ENCODE results near the gene RUNX1.

RUNX1 gene

GRCh38 chr21:34743831-34744230 lies 305.3 kb downstream of the RUNX1 start:
- no peak overlapping the region for H3K27ac ChIP-seq (ENCODE audit: low read length)
- no peaks in the 10 kb centered on the region for H3K36me3 ChIP-seq (replicated peaks; ENCODE audit: low read depth, low read length)
- H2AFZ ChIP-seq (ENCODE audit: low read depth, low read length): no peak overlapping the region
- H4K20me1 ChIP-seq (ENCODE audit: insufficient read depth, low read length): no peaks in the 10 kb centered on the region
- no peaks in the 10 kb centered on the region for H3K79me2 ChIP-seq (ENCODE audit: low read length)
- H3K4me1 ChIP-seq (ENCODE audit: low read length): peaks cover 10% of the 10 kb centered on the region
- no peaks in the 10 kb centered on the region for H3K9me3 ChIP-seq (ENCODE audit: insufficient read depth, low read length)
- H3K27me3 ChIP-seq (ENCODE audit: low read depth, low read length): no peaks in the 10 kb centered on the region
- no peak overlapping the region for H3K9ac ChIP-seq (ENCODE audit: low read length)
- no peak overlapping the region for H3K4me2 ChIP-seq (ENCODE audit: low read length)
- TF ChIP-seq EZH2phosphoT487 (IDR thresholded peaks at IDR 0.05; ENCODE audit: low read depth) (no peak), CTCF (IDR thresholded peaks at IDR 0.05; ENCODE audit: low read depth, low read length) (no peak)
- H3K4me3 ChIP-seq (ENCODE audit: low read length): no peak overlapping the region

GRCh38 chr21:34743285-34743684 lies 305.8 kb downstream of the RUNX1 start:
- no peak overlapping the region for H3K4me2 ChIP-seq (ENCODE audit: low read length)
- no peak overlapping the region for H3K27ac ChIP-seq (ENCODE audit: low read length)
- H3K79me2 ChIP-seq (ENCODE audit: low read length): no peaks in the 10 kb centered on the region
- TF ChIP-seq CTCF (IDR thresholded peaks at IDR 0.05; ENCODE audit: low read depth, low read length): no peak
- no peak for TF ChIP-seq EZH2phosphoT487 (IDR thresholded peaks at IDR 0.05; ENCODE audit: low read depth)
- H3K27me3 ChIP-seq (ENCODE audit: low read depth, low read length): no peaks in the 10 kb centered on the region
- H3K36me3 ChIP-seq (replicated peaks; ENCODE audit: low read depth, low read length): no peaks in the 10 kb centered on the region
- no peaks in the 10 kb centered on the region for H4K20me1 ChIP-seq (ENCODE audit: insufficient read depth, low read length)
- no peaks in the 10 kb centered on the region for H3K9me3 ChIP-seq (ENCODE audit: insufficient read depth, low read length)
- H3K4me3 ChIP-seq (ENCODE audit: low read length): no peak overlapping the region
- no peak overlapping the region for H2AFZ ChIP-seq (ENCODE audit: low read depth, low read length)
- H3K9ac ChIP-seq (ENCODE audit: low read length): no peak overlapping the region
- peaks cover 10% of the 10 kb centered on the region for H3K4me1 ChIP-seq (ENCODE audit: low read length)

- no peak for TF ChIP-seq CTCF (IDR thresholded peaks at IDR 0.05; ENCODE audit: low read depth, low read length)
- no peak for TF ChIP-seq EZH2phosphoT487 (IDR thresholded peaks at IDR 0.05; ENCODE audit: low read depth)
- no peak overlapping the region for H3K4me3 ChIP-seq (ENCODE audit: low read length)
- no peaks in the 10 kb centered on the region for H4K20me1 ChIP-seq (ENCODE audit: insufficient read depth, low read length)
- H3K36me3 ChIP-seq (replicated peaks; ENCODE audit: low read depth, low read length): no peaks in the 10 kb centered on the region
- H3K9me3 ChIP-seq (ENCODE audit: insufficient read depth, low read length): no peaks in the 10 kb centered on the region
- no peaks in the 10 kb centered on the region for H3K4me1 ChIP-seq (ENCODE audit: low read length)
- no peaks in the 10 kb centered on the region for H3K79me2 ChIP-seq (ENCODE audit: low read length)
- no peak overlapping the region for H3K27ac ChIP-seq (ENCODE audit: low read length)
- H3K4me2 ChIP-seq (ENCODE audit: low read length): no peak overlapping the region
- H2AFZ ChIP-seq (ENCODE audit: low read depth, low read length): no peak overlapping the region
- H3K9ac ChIP-seq (ENCODE audit: low read length): no peak overlapping the region
- H3K27me3 ChIP-seq (ENCODE audit: low read depth, low read length): 0 out of 2 replicates have a peak, but pooled peaks cover 6% of the 10 kb centered on the region
Measured at GRCh38 chr21:34740198-34740597, 308.9 kb downstream of the RUNX1 start.
